Uterus (tissue), 4 donors: ENCODE measurements around the gene OPTC. TPM values are rescaled to one million over a fixed set of nuclear protein-coding genes. Genes with fewer than 3 reads are reported as not detected.

Source experiments
- DNase-seq, 2 donors: peaks; one replicate each; pipeline ENCODE4 v3.0.0-alpha.2; 2019 to 2020
- H3K27ac ChIP-seq, 2 donors: fragments of 200-600 bp; sonication (generic); 1 replicate in 1 of 2; 2 replicates in 1 of 2; pipeline ENCODE4 v1.5.1; 2016 to 2018
- H3K27me3 ChIP-seq, 2 donors: fragments of 200-600 bp; sonication (generic); one replicate each; pipeline ENCODE4 v1.5.1; 2018 to 2019; ENCODE audit warnings: control low read depth in 1 of 2
- H3K36me3 ChIP-seq, 2 donors: fragments of 200-600 bp; sonication (generic); one replicate each; pipeline ENCODE4 v1.5.1; 2019; ENCODE audit warnings: control low read depth in 1 of 2
- H3K4me1 ChIP-seq, 2 donors: fragments of 200-600 bp; sonication (generic); one replicate each; pipeline ENCODE4 v1.5.1; 2018 to 2019; ENCODE audit warnings: control low read depth in 1 of 2
- H3K4me3 ChIP-seq, 2 donors: fragments of 200-600 bp; sonication (generic); 1 replicate in 1 of 2; 2 replicates in 1 of 2; pipeline ENCODE4 v1.5.1; 2018 to 2019; ENCODE audit warnings: mild to moderate bottlenecking in 1 of 2
- H3K9me3 ChIP-seq, 2 donors: fragments of 200-600 bp; sonication (generic); one replicate each; pipeline ENCODE4 v1.5.1; 2019; ENCODE audit warnings: control low read depth in 1 of 2
- CTCF ChIP-seq, 4 experiments: fragments of 200-600 bp in 2 of 4; fragments of 450-650 bp in 2 of 4; sonication (generic) in 2 of 4; IDR thresholded peaks; one replicate each; pipeline ENCODE4 v1.5.1; 2016 to 2019; ENCODE audit warnings: antibody characterized with exemption in 4 of 4, mild to moderate bottlenecking in 2 of 4, moderate library complexity in 1 of 4
- POLR2A ChIP-seq, 2 donors: fragments of 450-650 bp; IDR thresholded peaks; one replicate each; pipeline ENCODE4 v1.6.1; 2016; ENCODE audit warnings: antibody characterized with exemption in 2 of 2, mild to moderate bottlenecking in 1 of 2, moderate library complexity in 1 of 2
- intact Hi-C: fragments of 100-400 bp; cut with DNase I; formaldehyde crosslinking; loops from one replicate; pipeline ENCODE4 v1.15.1; 2023; ENCODE audit warnings: low total_unique reads
- total RNA-seq, 4 donors: library from RNA; depleted of rRNA in 3 of 4; stranded (reverse); fragments of >200 nt in 3 of 4; gene quantifications; one replicate each; pipeline versions ENCODE4 v1.1.0 to v1.2.4, GENCODE V29; 2014 to 2023
- donor health status: DM: yes; HTN: yes; CAD: no.

OPTC gene
- total RNA-seq, 4 donors from 2014 or later, result not detected

GRCh38 chr1:203490607-203491006 lies 3.3 kb upstream of the OPTC start:
- TF ChIP-seq CTCF (IDR thresholded peaks at IDR 0.05) (no peak), POLR2A (IDR thresholded peaks at IDR 0.05) (no peak)
- Histone ChIP-seq H3K9me3 (no peaks in the 10 kb centered on the region), H3K36me3 (no peaks in the 10 kb centered on the region), H3K4me3 (no peak overlapping the region), H3K27ac (peak overlapping the region in 1 of 2 donors; percentile 59), H3K27me3 (no peaks in the 10 kb centered on the region), H3K4me1 (peaks cover 0 to 5% of the 10 kb centered on the region in 2 donors)
- intact Hi-C loops, result no loop called here
- no peak for DNase-seq

- no peak for DNase-seq
- Histone ChIP-seq H3K36me3 (no peaks in the 10 kb centered on the region), H3K27me3 (no peaks in the 10 kb centered on the region), H3K4me1 (peaks cover 0 to 4% of the 10 kb centered on the region in 2 donors), H3K9me3 (no peaks in the 10 kb centered on the region), H3K27ac (peak overlapping the region in 1 of 2 donors; percentile 59), H3K4me3 (no peak overlapping the region)
- TF ChIP-seq CTCF (IDR thresholded peaks at IDR 0.05) (no peak), POLR2A (IDR thresholded peaks at IDR 0.05) (no peak)
- intact Hi-C loops, result no loop called here
Observed at GRCh38 chr1:203491664-203492063, 2.3 kb upstream of the OPTC start.

- H3K4me3 ChIP-seq, result no peak overlapping the region
- no peaks in the 10 kb centered on the region for H3K4me1 ChIP-seq
- no peaks in the 10 kb centered on the region for H3K36me3 ChIP-seq
- intact Hi-C loops, result no loop called here
- no peak for DNase-seq
- no peak for TF ChIP-seq POLR2A (IDR thresholded peaks at IDR 0.05)
- no peak for TF ChIP-seq CTCF (IDR thresholded peaks at IDR 0.05)
- H3K9me3 ChIP-seq, result no peaks in the 10 kb centered on the region
- no peaks in the 10 kb centered on the region for H3K27me3 ChIP-seq
- H3K27ac ChIP-seq, result peak overlapping the region in 1 of 2 donors; percentile 59
Observed at GRCh38 chr1:203492082-203492747, 1.7 kb upstream of the OPTC start.

- H3K27ac ChIP-seq, result no peak overlapping the region
- TF ChIP-seq CTCF (IDR thresholded peaks at IDR 0.05), result no peak
- no peak for TF ChIP-seq POLR2A (IDR thresholded peaks at IDR 0.05)
- H3K4me1 ChIP-seq, result no peaks in the 10 kb centered on the region
- no peaks in the 10 kb centered on the region for H3K9me3 ChIP-seq
- peak in 1 of 2 donors; percentile 42 for DNase-seq
- H3K4me3 ChIP-seq, result no peak overlapping the region
- intact Hi-C loops, result no loop called here
- no peaks in the 10 kb centered on the region for H3K27me3 ChIP-seq
- H3K36me3 ChIP-seq, result no peaks in the 10 kb centered on the region
Observed at GRCh38 chr1:203492748-203493130, 1.2 kb upstream of the OPTC start.

- no peak for DNase-seq
- intact Hi-C loops, result no loop called here
- TF ChIP-seq CTCF (IDR thresholded peaks at IDR 0.05) (no peak), POLR2A (IDR thresholded peaks at IDR 0.05) (no peak)
Observed at GRCh38 chr1:203495845-203496244, 1.9 kb downstream of the OPTC start.

More at GRCh38 chr1:203495845-203496244, 1.9 kb downstream of the OPTC start:
- Histone ChIP-seq H3K4me1 (no peaks in the 10 kb centered on the region), H3K4me3 (no peak overlapping the region), H3K9me3 (no peaks in the 10 kb centered on the region), H3K27ac (no peak overlapping the region), H3K36me3 (no peaks in the 10 kb centered on the region), H3K27me3 (no peaks in the 10 kb centered on the region)
